ENCODE data around the gene SAMD14. TPM values are rescaled to one million over a fixed set of nuclear protein-coding genes. Genes with fewer than 3 reads are reported as not detected.
A peak's percentile ranks its signal among the peaks of the same experiment; 100 is the strongest.

SAMD14 gene
- total RNA-seq, 2 donors from 2014 or later, result 2.5 to 7.4 TPM

DNA sequence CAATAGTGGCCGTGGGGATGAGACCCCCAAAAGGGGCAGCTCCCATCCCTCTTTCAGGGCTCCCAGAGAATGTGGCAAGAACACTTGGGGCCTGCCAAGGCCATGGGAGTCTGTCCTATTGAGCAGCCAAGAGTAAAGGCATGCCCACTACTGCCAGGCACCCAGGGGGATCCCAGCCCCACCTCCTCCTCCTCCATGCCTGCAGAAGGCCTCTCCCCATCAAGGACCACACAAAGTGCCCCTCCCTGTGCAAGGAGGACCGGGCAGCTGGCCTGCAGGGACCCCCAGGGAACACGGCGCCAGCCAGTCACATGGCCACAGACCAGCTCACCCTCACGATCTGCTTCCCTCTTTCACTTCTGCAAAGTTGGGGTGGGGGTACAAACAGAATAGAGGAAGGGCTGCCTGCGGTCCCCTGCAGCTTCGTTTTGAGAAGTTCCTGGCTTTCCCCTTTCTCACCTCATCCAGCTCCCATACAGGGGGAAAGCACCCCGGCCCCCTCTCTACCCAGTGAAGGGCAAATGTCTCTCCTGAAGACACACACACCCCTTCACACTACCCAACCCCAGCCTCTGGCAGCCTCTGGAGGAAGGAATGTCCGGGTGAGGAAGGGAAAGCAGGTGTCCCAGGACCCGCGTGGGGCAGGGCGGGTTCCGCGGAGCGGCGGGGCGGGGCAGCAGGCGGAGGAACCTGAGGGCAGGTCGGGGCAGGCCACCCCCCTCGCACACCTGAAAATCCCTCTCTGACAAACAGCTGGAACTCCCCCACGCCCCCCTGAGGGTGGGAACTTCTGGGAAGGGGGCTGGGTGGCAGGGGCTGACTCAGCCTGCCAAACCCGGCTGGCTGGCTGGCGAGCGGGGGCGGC, 18.5 kb upstream of the SAMD14 start:
- intact Hi-C loops (cut with DNase I), result no loop called here
- TF ChIP-seq POLR2AphosphoS5 (IDR thresholded peaks at IDR 0.05) (peak; percentile 60), POLR2A (IDR thresholded peaks at IDR 0.05) (peak; percentile 30)
- TF ChIP-seq, protein P1, sequence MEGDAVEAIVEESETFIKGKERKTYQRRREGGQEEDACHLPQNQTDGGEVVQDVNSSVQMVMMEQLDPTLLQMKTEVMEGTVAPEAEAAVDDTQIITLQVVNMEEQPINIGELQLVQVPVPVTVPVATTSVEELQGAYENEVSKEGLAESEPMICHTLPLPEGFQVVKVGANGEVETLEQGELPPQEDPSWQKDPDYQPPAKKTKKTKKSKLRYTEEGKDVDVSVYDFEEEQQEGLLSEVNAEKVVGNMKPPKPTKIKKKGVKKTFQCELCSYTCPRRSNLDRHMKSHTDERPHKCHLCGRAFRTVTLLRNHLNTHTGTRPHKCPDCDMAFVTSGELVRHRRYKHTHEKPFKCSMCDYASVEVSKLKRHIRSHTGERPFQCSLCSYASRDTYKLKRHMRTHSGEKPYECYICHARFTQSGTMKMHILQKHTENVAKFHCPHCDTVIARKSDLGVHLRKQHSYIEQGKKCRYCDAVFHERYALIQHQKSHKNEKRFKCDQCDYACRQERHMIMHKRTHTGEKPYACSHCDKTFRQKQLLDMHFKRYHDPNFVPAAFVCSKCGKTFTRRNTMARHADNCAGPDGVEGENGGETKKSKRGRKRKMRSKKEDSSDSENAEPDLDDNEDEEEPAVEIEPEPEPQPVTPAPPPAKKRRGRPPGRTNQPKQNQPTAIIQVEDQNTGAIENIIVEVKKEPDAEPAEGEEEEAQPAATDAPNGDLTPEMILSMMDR (IDR thresholded peaks at IDR 0.05), result peak in 1 of 4 experiments; percentile 52
- Histone ChIP-seq H3K36me3 (peaks cover 0 to 4% of the 10 kb centered on the region in 2 donors), H3K4me3 (peak overlapping the region; percentile 69 to 86), H3K4me1 (replicated peaks) (peaks cover 19% of the 10 kb centered on the region), H3K27ac (peak overlapping the region; percentile 77 to 90), H3K27me3 (replicated peaks; ENCODE audit: insufficient read depth) (no peaks in the 10 kb centered on the region), H3K9me3 (no peaks in the 10 kb centered on the region)
- peak; percentile 83 for DNase-seq (ENCODE audit: low spot score)
- 3% methylated on average over 25 of the region's 25 CpGs for WGBS

GRCh38 chr17:50147841-50148225, 17.9 kb upstream of the SAMD14 start:
- no peaks in the 10 kb centered on the region for H3K27me3 ChIP-seq (replicated peaks; ENCODE audit: insufficient read depth)
- peaks cover 0 to 8% of the 10 kb centered on the region in 2 donors for H3K36me3 ChIP-seq
- intact Hi-C loops (cut with DNase I), result no loop called here
- TF ChIP-seq POLR2A (IDR thresholded peaks at IDR 0.05), result no peak
- TF ChIP-seq, protein P1 (IDR thresholded peaks at IDR 0.05), result no peak
- TF ChIP-seq POLR2AphosphoS5 (IDR thresholded peaks at IDR 0.05), result no peak
- 7% methylated on average over 5 of the region's 5 CpGs for WGBS
- H3K4me3 ChIP-seq, result peak overlapping the region; percentile 69 to 86
- no peaks in the 10 kb centered on the region for H3K9me3 ChIP-seq
- H3K27ac ChIP-seq, result peak overlapping the region; percentile 38 to 90
- H3K4me1 ChIP-seq (replicated peaks), result peaks cover 19% of the 10 kb centered on the region
- no peak for DNase-seq (ENCODE audit: low spot score)

DNA sequence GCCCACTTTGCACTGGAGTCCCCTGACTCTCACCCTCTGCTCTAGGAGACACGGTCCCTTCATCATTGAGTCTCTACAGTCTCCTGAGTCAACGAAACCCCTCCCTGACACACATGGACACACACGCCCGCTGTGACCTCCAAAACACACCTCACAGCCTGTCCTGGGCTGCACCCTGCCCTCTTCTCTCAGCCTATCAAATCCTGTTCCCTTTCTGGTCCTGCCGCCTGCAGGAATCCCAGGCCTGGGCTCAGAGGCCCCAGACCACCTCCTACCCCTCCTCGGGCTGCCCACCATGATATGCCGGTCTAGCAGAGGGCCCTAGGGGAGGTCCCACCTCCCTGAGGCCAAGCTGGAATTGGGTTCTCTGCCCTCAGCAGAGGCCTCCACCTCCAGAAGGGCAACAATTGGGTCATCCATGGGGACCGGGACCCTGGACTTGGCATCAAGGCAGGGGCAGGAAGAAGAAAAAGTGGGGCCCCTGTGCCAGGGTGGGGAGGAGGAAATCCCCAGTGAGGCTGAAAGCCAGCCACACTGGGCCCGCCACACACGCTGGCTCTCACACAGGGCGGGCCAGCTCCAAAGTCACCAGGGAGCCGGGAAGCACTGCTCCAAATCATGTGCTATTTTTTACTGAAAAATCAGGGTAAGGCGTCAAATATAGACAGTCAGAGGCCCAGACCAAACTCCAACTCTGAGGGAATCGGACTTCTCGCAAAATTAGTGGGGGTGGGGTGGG, 17.1 kb upstream of the SAMD14 start:
- peaks cover 16% of the 10 kb centered on the region for H3K4me1 ChIP-seq (replicated peaks)
- intact Hi-C loops (cut with DNase I), result no loop called here
- H3K4me3 ChIP-seq, result peak overlapping the region; percentile 69 to 86
- no peaks in the 10 kb centered on the region for H3K27me3 ChIP-seq (replicated peaks; ENCODE audit: insufficient read depth)
- TF ChIP-seq POLR2A (IDR thresholded peaks at IDR 0.05) (no peak), POLR2AphosphoS5 (IDR thresholded peaks at IDR 0.05) (no peak)
- TF ChIP-seq, protein P1 (IDR thresholded peaks at IDR 0.05), result no peak
- DNase-seq (ENCODE audit: low spot score), result no peak
- peak overlapping the region; percentile 38 to 90 for H3K27ac ChIP-seq
- 45% methylated on average over 14 of the region's 15 CpGs for WGBS
- H3K9me3 ChIP-seq, result no peaks in the 10 kb centered on the region
- H3K36me3 ChIP-seq, result peaks cover 0 to 8% of the 10 kb centered on the region in 2 donors

GRCh38 chr17:50146230-50146926, 16.4 kb upstream of the SAMD14 start:
- H3K9me3 ChIP-seq, result no peaks in the 10 kb centered on the region
- peaks cover 14% of the 10 kb centered on the region for H3K4me1 ChIP-seq (replicated peaks)
- peaks cover 0 to 8% of the 10 kb centered on the region in 2 donors for H3K36me3 ChIP-seq
- no peaks in the 10 kb centered on the region for H3K27me3 ChIP-seq (replicated peaks; ENCODE audit: insufficient read depth)
- DNase-seq (ENCODE audit: low spot score), result no peak
- no peak overlapping the region for H3K27ac ChIP-seq
- 62% methylated on average over 10 of the region's 10 CpGs for WGBS
- intact Hi-C loops (cut with DNase I), result no loop called here
- H3K4me3 ChIP-seq, result peak overlapping the region in 1 of 2 donors; percentile 86
- no peak for TF ChIP-seq POLR2A (IDR thresholded peaks at IDR 0.05)
- TF ChIP-seq, protein P1 (IDR thresholded peaks at IDR 0.05), result no peak
- TF ChIP-seq POLR2AphosphoS5 (IDR thresholded peaks at IDR 0.05), result no peak
